Skeletal muscle satellite cell (primary cell): ENCODE data around the gene NUSAP1.
A peak's percentile ranks its signal among the peaks of the same experiment; 100 is the strongest.
"Not testable (repeated sequence)": the region's sequence is repeated elsewhere in the genome, so short reads cannot be mapped to it uniquely, and the experiment has no call there.

Source experiments
- H3K27me3 ChIP-seq: 2 replicates; pipeline ENCODE4 v1.7.0; 2013; ENCODE audit warnings: low read length; ENCODE audit not compliant: control insufficient read depth, insufficient read depth
- H3K36me3 ChIP-seq: 2 replicates; pipeline ENCODE4 v1.7.0; 2013; ENCODE audit warnings: mild to moderate bottlenecking, control low read depth, low read length; ENCODE audit not compliant: insufficient read depth
- H3K4me1 ChIP-seq: 2 replicates; pipeline ENCODE4 v1.7.0; 2013; ENCODE audit warnings: low read length; ENCODE audit not compliant: control insufficient read depth, insufficient read depth
- H3K4me2 ChIP-seq: 2 replicates; pipeline ENCODE4 v1.7.0; 2013; ENCODE audit warnings: mild to moderate bottlenecking, low read length
- H3K4me3 ChIP-seq: 2 replicates; pipeline ENCODE4 v1.7.0; 2013; ENCODE audit warnings: low read length
- H3K9ac ChIP-seq: 2 replicates; pipeline ENCODE4 v1.7.0; 2013; ENCODE audit warnings: mild to moderate bottlenecking, low read depth, low read length, moderate library complexity
- H3K9me3 ChIP-seq: replicated peaks from 2 replicates; pipeline ENCODE4 v1.7.0; 2013; ENCODE audit warnings: mild to moderate bottlenecking, control low read depth, low read length

NUSAP1 gene

DNA sequence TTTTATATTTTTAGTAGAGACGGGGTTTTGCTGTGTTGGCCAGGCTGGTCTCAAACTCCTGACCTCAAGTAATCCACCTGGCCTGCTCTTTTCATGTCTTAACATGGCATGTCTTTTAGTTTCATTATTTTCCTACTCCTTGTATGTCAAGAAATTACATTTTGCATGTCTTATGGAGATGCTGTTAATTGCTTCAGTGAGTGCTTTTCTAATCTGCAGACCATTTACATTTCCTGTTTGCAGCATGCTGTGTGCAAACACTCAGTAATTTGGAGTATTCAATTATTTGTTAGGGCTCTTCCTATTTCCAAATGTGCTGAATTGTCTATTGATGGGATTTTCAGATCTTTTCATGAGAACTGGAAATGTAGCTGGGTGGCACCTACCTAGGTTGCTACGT, 31.5 kb upstream of the NUSAP1 start:
- not testable (repeated sequence) for H3K4me3 ChIP-seq, H3K4me1 ChIP-seq, H3K9me3 ChIP-seq, H3K9ac ChIP-seq, H3K27me3 ChIP-seq, H3K4me2 ChIP-seq
- peaks cover 15% of the 10 kb centered on the region for H3K36me3 ChIP-seq

GRCh38 chr15:41301587-41301986, 31.1 kb upstream of the NUSAP1 start:
- Histone ChIP-seq H3K4me3 (no peak overlapping the region), H3K9ac (no peak overlapping the region), H3K4me2 (no peak overlapping the region), H3K27me3 (no peaks in the 10 kb centered on the region), H3K36me3 (peaks cover 15% of the 10 kb centered on the region), H3K9me3 (no peaks in the 10 kb centered on the region), H3K4me1 (no peaks in the 10 kb centered on the region)

DNA sequence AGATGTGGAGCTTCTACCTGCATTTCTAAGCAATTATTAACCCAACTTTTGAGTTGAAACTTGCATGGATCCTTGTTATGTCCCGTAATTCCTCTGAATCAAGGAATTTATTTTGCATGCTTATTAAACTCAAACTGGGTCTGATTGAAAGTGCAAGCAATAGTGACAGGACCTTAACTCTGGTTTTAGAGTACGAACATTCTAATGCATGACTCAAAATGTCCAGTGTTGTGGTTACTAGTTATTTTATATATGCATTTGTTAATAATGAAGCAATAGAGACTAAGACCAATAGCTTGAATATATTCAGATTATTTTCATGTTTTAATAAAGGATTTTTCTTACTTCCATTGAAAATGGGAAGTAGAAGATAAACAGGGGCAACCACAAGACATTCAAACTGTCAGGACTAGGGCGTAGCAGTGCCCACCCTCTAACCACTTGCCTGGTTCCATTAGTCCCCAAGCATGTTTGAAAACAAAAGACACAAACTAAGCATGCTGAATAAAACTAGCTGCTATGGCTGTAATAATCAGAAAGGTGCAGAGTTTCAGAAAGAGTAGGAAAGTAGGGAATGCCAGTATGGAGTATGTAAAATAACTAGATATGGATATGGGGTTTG, 28.4 kb upstream of the NUSAP1 start:
- H3K36me3 ChIP-seq, result peaks cover 8% of the 10 kb centered on the region
- no peaks in the 10 kb centered on the region for H3K9me3 ChIP-seq
- H3K9ac ChIP-seq, result no peak overlapping the region
- H3K27me3 ChIP-seq, result no peaks in the 10 kb centered on the region
- no peak overlapping the region for H3K4me3 ChIP-seq
- no peak overlapping the region for H3K4me2 ChIP-seq
- no peaks in the 10 kb centered on the region for H3K4me1 ChIP-seq

GRCh38 chr15:41307679-41308078, 25.0 kb upstream of the NUSAP1 start:
- Histone ChIP-seq H3K4me1 (no peaks in the 10 kb centered on the region), H3K4me2 (no peak overlapping the region), H3K36me3 (no peaks in the 10 kb centered on the region), H3K9me3 (no peaks in the 10 kb centered on the region), H3K4me3 (no peak overlapping the region), H3K9ac (no peak overlapping the region), H3K27me3 (no peaks in the 10 kb centered on the region)

- Histone ChIP-seq H3K4me3 (no peak overlapping the region), H3K27me3 (no peaks in the 10 kb centered on the region), H3K9ac (no peak overlapping the region), H3K4me2 (no peak overlapping the region), H3K9me3 (no peaks in the 10 kb centered on the region), H3K36me3 (no peaks in the 10 kb centered on the region), H3K4me1 (no peaks in the 10 kb centered on the region)
Observed at GRCh38 chr15:41309226-41309905, 23.3 kb upstream of the NUSAP1 start.

DNA sequence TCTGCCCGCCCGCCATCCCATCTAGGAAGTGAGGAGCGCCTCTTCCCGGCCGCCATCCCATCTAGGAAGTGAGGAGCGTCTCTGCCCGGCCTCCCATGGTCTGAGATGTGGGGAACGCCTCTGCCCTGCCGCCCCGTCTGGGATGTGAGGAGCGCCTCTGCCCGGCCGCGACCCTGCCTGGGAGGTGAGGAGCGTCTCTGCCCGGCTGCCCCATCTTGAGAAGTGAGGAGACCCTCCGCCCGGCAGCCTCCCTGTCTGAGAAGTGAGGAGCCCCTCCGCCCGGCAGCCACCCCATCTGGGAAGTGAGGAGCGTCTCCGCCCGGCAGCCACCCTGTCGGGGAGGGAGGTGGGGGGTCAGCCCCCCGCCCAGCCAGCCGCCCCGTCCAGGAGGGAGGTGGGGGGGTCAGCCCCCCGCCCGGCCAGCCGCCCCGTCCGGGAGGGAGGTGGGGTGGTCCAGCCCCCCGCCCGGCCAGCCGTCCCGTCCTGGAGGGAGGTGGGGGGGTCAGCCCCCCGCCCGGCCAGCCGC, 11.8 kb upstream of the NUSAP1 start:
- H3K4me1 ChIP-seq, H3K36me3 ChIP-seq, H3K9ac ChIP-seq, H3K4me3 ChIP-seq, H3K9me3 ChIP-seq, H3K27me3 ChIP-seq, H3K4me2 ChIP-seq: not testable (repeated sequence)

GRCh38 chr15:41323611-41324010, 9.1 kb upstream of the NUSAP1 start:
- Histone ChIP-seq H3K9me3 (no peaks in the 10 kb centered on the region), H3K4me2 (no peak overlapping the region), H3K9ac (no peak overlapping the region), H3K27me3 (no peaks in the 10 kb centered on the region), H3K4me1 (no peaks in the 10 kb centered on the region), H3K4me3 (no peak overlapping the region), H3K36me3 (no peaks in the 10 kb centered on the region)

DNA sequence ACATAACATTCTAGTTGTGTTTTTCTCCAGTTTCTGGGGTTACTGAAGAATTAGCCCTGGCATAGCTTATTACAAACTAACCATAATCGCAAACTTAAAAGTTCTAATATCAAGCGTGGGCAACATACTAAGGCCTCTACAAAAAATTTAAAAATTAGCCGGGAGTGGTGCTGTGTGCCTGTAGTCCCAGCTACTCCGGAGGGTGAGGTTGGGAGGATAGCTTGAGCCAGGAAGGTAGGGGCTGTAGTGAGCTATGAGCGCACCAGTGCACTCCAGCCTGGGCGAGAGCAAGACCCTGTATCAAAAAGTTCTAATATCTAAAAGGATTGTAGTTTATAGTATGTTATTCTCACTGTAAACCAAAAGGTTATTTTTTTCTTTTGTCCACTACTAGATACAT, 1.4 kb upstream of the NUSAP1 start:
- Histone ChIP-seq H3K4me1 (peaks cover 8% of the 10 kb centered on the region), H3K4me2 (peak overlapping the region; percentile 79), H3K9me3 (no peaks in the 10 kb centered on the region), H3K4me3 (peak overlapping the region; percentile 89), H3K36me3 (no peaks in the 10 kb centered on the region), H3K27me3 (no peaks in the 10 kb centered on the region), H3K9ac (peak overlapping the region; percentile 74)

- no peaks in the 10 kb centered on the region for H3K36me3 ChIP-seq
- peak overlapping the region; percentile 74 for H3K9ac ChIP-seq
- peaks cover 8% of the 10 kb centered on the region for H3K4me1 ChIP-seq
- peak overlapping the region; percentile 89 for H3K4me3 ChIP-seq
- peak overlapping the region; percentile 79 for H3K4me2 ChIP-seq
- H3K9me3 ChIP-seq, result no peaks in the 10 kb centered on the region
- H3K27me3 ChIP-seq, result no peaks in the 10 kb centered on the region
Observed at GRCh38 chr15:41331833-41332193, 868 bp upstream of the NUSAP1 start.

DNA sequence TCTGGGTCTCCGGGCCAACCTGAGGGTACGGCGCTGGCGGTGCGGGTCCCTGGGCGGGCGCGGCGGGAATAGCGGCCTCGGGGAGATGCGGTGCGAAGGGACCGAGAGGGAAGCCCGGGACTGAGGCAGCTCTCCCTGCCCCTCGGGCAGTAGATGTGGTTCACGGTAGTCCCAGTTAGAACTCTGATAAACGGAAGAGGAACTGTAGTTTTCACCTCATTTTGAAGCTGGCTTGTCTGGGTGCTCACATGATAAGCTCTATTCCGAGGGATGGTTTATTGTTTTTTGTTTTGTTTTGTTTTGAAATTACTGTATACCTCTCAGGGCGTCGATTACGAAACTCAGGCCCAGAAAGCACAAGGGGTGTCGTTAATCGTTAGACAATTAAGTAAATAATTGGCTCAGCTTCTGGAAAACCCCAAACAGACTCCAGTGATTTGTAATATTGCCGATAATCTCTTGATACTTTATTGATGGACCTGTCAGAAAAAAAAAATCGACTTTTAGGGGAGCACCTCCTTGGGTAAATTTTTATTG, 413 bp downstream of the NUSAP1 start:
- H3K4me3 ChIP-seq, result peak overlapping the region; percentile 89
- H3K4me2 ChIP-seq, result peak overlapping the region; percentile 81
- peak overlapping the region; percentile 83 for H3K9ac ChIP-seq
- no peaks in the 10 kb centered on the region for H3K36me3 ChIP-seq
- H3K27me3 ChIP-seq, result no peaks in the 10 kb centered on the region
- no peaks in the 10 kb centered on the region for H3K9me3 ChIP-seq
- peaks cover 8% of the 10 kb centered on the region for H3K4me1 ChIP-seq

GRCh38 chr15:41334293-41335120, 1.8 kb downstream of the NUSAP1 start:
- no peak overlapping the region for H3K9ac ChIP-seq
- H3K9me3 ChIP-seq, result no peaks in the 10 kb centered on the region
- H3K4me1 ChIP-seq, result peaks cover 8% of the 10 kb centered on the region
- H3K4me3 ChIP-seq, result peak overlapping the region; percentile 51
- H3K4me2 ChIP-seq, result peak overlapping the region; percentile 81
- no peaks in the 10 kb centered on the region for H3K27me3 ChIP-seq
- H3K36me3 ChIP-seq, result no peaks in the 10 kb centered on the region
